K562 (cell line): Measurements from ENCODE around the gene TRAPPC12. TPM values are rescaled to one million over a fixed set of nuclear protein-coding genes. Genes with fewer than 3 reads are reported as not detected.

Source experiments
- AFF1 ChIP-seq, 2 experiments: fragments of 450-650 bp; IDR thresholded peaks; 2 replicates each; pipeline ENCODE4 v1.6.1; 2018; ENCODE audit warnings: mild to moderate bottlenecking in 2 of 2, low read depth in 1 of 2; ENCODE audit not compliant: partially characterized antibody in 2 of 2
- BRCA1 ChIP-seq, 2 experiments: fragments of 450-650 bp in 1 of 2; sonication (generic) in 1 of 2; formaldehyde crosslinking in 1 of 2; IDR thresholded peaks; 2 replicates each; pipeline versions ENCODE4 v1.5.0 to v1.6.1; 2017 to 2020; ENCODE audit warnings: mild to moderate bottlenecking in 1 of 2, missing genetic modification reagents in 1 of 2
- ERF ChIP-seq: fragments of 450-650 bp; formaldehyde crosslinking; IDR thresholded peaks from 2 replicates; pipeline ENCODE4 v1.4.0; 2020; ENCODE audit warnings: mild to moderate bottlenecking, mixed read lengths
- KAT7 ChIP-seq: sonication (generic); formaldehyde crosslinking; IDR thresholded peaks from 2 replicates; pipeline ENCODE4 v1.8.0; 2022; ENCODE audit warnings: missing genetic modification reagents, mild to moderate bottlenecking, borderline replicate concordance
- POLR2AphosphoS5 ChIP-seq: IDR thresholded peaks from 2 replicates; pipeline ENCODE4 v1.6.1; 2011; ENCODE audit warnings: mild to moderate bottlenecking, low read depth, low read length, moderate library complexity; ENCODE audit not compliant: control insufficient read depth, insufficient read depth
- POLR2B ChIP-seq: fragments of 450-650 bp; IDR thresholded peaks from 2 replicates; pipeline ENCODE4 v1.6.1; 2018; ENCODE audit warnings: low read depth; ENCODE audit not compliant: partially characterized antibody
- RNF2 ChIP-seq: sonication (generic); IDR thresholded peaks from 2 replicates; pipeline ENCODE4 v1.6.1; 2016
- TBL1XR1 ChIP-seq, 2 experiments: IDR thresholded peaks; 2 replicates each; pipeline ENCODE4 v1.6.1; 2012; ENCODE audit warnings: improper control_type of control experiment in 2 of 2, low read length in 2 of 2, mild to moderate bottlenecking in 1 of 2
- TSHZ1 ChIP-seq: fragments of 250-450 bp; sonication (Bioruptor Pico); IDR thresholded peaks from 2 replicates; pipeline ENCODE4 v1.4.0; 2020; ENCODE audit warnings: mild to moderate bottlenecking, moderate library complexity
- ZNF695 ChIP-seq: fragments of 450-650 bp; formaldehyde crosslinking; IDR thresholded peaks from 2 replicates; pipeline ENCODE4 v1.4.0; 2020; ENCODE audit warnings: mild to moderate bottlenecking, moderate library complexity
- polyA plus RNA-seq, 8 experiments: library from polyadenylated mRNA; depleted of rRNA in 4 of 8; stranded (reverse) in 5 of 8; unstranded in 3 of 8; fragments of >200 nt; fragmentation: Nextera tagmentation in 2 of 8; fragmentation: Illumina TruSeq in 1 of 8; extraction: Ambion mirVana in 2 of 8; extraction: Trizol in 1 of 8; gene quantifications; 2 replicates each; pipeline versions ENCODE4 v1.2.1 to v1.2.3, GENCODE V29; 2011 to 2014; ENCODE audit warnings: inconsistent platforms in 1 of 8, missing spikeins in 1 of 8
- total RNA-seq, 7 experiments: library from RNA; depleted of rRNA in 6 of 7; stranded (reverse); fragments of >200 nt in 6 of 7; fragmentation: Illumina TruSeq in 2 of 7; extraction: Trizol in 2 of 7; gene quantifications; 2 replicates each; pipeline versions ENCODE4 v1.2.1 to v1.2.3, GENCODE V29; 2011 to 2021; ENCODE audit warnings: low replicate concordance in 1 of 7
- TF ChIP-seq, protein P1 (sequence below): fragments of 450-650 bp; formaldehyde crosslinking; IDR thresholded peaks from 2 replicates; pipeline ENCODE4 v1.4.0; 2022; ENCODE audit warnings: missing genetic modification characterization
- TF ChIP-seq, protein P2 (sequence below): fragments of 150-350 bp; conservative IDR thresholded peaks from 2 replicates; pipeline ENCODE4 v1.6.1; 2014; ENCODE audit warnings: low read length

The TRAPPC12 gene
- total and polyA plus RNA-seq, 9 of the 15 experiments (the other 6 are each of a cell fraction or from before 2014, with no cell fraction given), result 8.0 to 75.2 (median 39.1) TPM

DNA sequence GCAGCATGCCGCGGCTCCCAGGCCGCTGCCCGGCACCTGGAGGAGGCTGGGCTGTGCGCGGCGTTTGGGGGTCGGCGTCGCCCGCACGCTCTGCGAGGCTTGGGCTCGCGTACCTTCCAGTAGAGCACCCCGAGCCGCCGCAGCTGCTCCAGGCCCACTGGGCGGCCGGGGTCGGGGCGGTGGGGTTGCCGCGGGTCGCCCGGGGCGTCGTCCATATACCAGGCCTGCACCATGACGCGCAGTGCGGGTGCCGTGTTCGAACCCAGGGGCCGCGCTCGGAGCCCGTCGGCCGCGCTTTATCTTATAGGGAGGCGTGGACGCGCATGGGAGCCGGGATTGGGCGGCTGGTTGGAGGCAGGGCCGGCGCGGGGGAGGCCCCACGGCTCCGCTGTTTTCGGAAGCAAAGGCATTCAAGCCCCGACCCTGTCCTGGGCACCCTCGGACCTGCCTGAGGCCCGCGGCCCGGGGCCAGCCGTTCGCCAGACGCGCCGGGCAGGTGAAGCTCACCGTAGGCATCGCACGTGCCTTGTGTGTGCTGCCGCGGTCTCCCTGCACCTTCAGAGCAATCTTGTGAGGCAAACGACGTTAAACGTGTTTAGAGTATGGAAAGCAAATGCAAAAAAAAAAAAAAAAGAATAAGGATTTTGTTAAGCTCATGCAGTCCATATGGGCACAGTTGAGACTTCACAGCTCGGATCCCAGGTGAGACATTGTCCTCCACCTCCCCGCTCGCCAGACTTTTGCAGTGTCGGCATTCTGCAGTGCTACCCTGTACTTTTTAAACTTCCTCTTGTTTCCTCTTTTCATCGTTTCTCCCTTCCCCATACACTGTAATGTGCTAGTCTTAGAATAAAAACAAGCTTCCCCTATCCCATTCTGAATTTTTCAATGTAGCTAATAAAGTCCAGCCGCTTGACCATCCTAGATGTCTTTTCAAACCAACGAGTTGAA, 140.0 kb downstream of the TRAPPC12 start, which contains the start of gene ADI1 (continued):
- TF ChIP-seq, protein P1, sequence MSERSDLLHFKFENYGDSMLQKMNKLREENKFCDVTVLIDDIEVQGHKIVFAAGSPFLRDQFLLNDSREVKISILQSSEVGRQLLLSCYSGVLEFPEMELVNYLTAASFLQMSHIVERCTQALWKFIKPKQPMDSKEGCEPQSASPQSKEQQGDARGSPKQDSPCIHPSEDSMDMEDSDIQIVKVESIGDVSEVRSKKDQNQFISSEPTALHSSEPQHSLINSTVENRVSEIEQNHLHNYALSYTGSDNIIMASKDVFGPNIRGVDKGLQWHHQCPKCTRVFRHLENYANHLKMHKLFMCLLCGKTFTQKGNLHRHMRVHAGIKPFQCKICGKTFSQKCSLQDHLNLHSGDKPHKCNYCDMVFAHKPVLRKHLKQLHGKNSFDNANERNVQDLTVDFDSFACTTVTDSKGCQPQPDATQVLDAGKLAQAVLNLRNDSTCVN (CRISPR knock-in tag), result no peak
- no peak for TF ChIP-seq TSHZ1
- no peak for TF ChIP-seq RNF2
- no peak for TF ChIP-seq TBL1XR1 (IDR thresholded peaks at IDR 0.05; ENCODE audit: low read length in 2 of 2)
- TF ChIP-seq ZNF695 (CRISPR knock-in tag), result no peak
- TF ChIP-seq AFF1 (IDR thresholded peaks at IDR 0.05; ENCODE audit: low read depth in 1 of 2, partially characterized antibody in 2 of 2), result peak; percentile 42 to 45
- TF ChIP-seq BRCA1 (IDR thresholded peaks at IDR 0.05), result no peak
- no peak for TF ChIP-seq BRCA1 (CRISPR knock-in tag; IDR thresholded peaks at IDR 0.05)
- no peak for TF ChIP-seq KAT7
- TF ChIP-seq POLR2B, result no peak
- TF ChIP-seq, protein P2, sequence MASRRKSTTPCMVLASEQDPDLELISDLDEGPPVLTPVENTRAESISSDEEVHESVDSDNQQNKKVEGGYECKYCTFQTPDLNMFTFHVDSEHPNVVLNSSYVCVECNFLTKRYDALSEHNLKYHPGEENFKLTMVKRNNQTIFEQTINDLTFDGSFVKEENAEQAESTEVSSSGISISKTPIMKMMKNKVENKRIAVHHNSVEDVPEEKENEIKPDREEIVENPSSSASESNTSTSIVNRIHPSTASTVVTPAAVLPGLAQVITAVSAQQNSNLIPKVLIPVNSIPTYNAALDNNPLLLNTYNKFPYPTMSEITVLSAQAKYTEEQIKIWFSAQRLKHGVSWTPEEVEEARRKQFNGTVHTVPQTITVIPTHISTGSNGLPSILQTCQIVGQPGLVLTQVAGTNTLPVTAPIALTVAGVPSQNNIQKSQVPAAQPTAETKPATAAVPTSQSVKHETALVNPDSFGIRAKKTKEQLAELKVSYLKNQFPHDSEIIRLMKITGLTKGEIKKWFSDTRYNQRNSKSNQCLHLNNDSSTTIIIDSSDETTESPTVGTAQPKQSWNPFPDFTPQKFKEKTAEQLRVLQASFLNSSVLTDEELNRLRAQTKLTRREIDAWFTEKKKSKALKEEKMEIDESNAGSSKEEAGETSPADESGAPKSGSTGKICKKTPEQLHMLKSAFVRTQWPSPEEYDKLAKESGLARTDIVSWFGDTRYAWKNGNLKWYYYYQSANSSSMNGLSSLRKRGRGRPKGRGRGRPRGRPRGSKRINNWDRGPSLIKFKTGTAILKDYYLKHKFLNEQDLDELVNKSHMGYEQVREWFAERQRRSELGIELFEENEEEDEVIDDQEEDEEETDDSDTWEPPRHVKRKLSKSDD, result no peak
- peak; percentile 76; the same call in 1 of the 2 replicates for TF ChIP-seq ERF (CRISPR knock-in tag)
- peak; percentile 69; the same call in 1 of the 2 replicates for TF ChIP-seq POLR2AphosphoS5
